WTC11 (cell line): ENCODE measurements around the gene TRABD.

Source experiments
- CREM ChIP-seq: sonication (generic); formaldehyde crosslinking; IDR thresholded peaks from 2 replicates; pipeline ENCODE4 v1.8.1; 2022; ENCODE audit warnings: mild to moderate bottlenecking, missing genetic modification reagents, moderate library complexity
- CTCF ChIP-seq: fragments of 200-600 bp; IDR thresholded peaks from 2 replicates; pipeline ENCODE4 v1.8.0; 2022; ENCODE audit warnings: antibody characterized with exemption
- JUN ChIP-seq: sonication (generic); formaldehyde crosslinking; IDR thresholded peaks from 2 replicates; pipeline ENCODE4 v1.8.0; 2023; ENCODE audit warnings: mild to moderate bottlenecking, missing genetic modification reagents
- USF1 ChIP-seq: sonication (generic); formaldehyde crosslinking; IDR thresholded peaks from 2 replicates; pipeline ENCODE4 v1.8.0; 2022; ENCODE audit warnings: mild to moderate bottlenecking, missing genetic modification reagents
- ZBTB21 ChIP-seq: sonication (generic); formaldehyde crosslinking; IDR thresholded peaks from 2 replicates; pipeline ENCODE4 v1.8.1; 2023; ENCODE audit warnings: mild to moderate bottlenecking, missing genetic modification reagents, borderline replicate concordance
- TF ChIP-seq, protein P1 (sequence below): sonication (generic); formaldehyde crosslinking; conservative IDR thresholded peaks from 2 replicates; pipeline ENCODE4 v1.8.1; 2022; ENCODE audit warnings: mild to moderate bottlenecking, missing genetic modification reagents
- TF ChIP-seq, protein P2 (sequence below): sonication (generic); formaldehyde crosslinking; IDR thresholded peaks from 2 replicates; pipeline ENCODE4 v1.8.1; 2022; ENCODE audit warnings: missing genetic modification reagents, borderline replicate concordance

DNA sequence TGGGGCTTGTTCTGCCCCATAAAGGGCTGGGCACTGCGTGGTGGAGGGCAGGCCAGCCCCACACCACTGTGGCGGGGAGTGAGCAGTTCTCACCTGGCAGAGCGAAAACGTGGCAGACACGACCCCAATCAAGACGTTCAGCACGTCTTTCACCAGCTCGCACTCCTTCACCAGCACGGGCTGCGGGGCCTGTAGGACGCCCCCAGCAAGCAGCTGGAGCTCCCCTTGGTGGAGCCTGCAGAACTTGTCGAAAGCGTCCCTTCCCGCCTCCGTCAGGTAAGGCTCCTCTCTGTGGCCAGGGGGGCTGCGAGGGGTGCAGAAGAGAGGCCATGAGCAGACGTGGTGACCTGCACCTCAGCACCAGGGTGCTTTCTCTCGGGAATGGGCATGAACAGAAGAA, 47.5 kb downstream of the TRABD start:
- TF ChIP-seq JUN (CRISPR knock-in tag) (no peak), ZBTB21 (no peak), CTCF (no peak), CREM (CRISPR knock-in tag) (no peak), USF1 (CRISPR knock-in tag) (no peak)
- TF ChIP-seq, protein P1, sequence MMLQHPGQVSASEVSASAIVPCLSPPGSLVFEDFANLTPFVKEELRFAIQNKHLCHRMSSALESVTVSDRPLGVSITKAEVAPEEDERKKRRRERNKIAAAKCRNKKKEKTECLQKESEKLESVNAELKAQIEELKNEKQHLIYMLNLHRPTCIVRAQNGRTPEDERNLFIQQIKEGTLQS (CRISPR knock-in tag) = no peak
- TF ChIP-seq, protein P2, sequence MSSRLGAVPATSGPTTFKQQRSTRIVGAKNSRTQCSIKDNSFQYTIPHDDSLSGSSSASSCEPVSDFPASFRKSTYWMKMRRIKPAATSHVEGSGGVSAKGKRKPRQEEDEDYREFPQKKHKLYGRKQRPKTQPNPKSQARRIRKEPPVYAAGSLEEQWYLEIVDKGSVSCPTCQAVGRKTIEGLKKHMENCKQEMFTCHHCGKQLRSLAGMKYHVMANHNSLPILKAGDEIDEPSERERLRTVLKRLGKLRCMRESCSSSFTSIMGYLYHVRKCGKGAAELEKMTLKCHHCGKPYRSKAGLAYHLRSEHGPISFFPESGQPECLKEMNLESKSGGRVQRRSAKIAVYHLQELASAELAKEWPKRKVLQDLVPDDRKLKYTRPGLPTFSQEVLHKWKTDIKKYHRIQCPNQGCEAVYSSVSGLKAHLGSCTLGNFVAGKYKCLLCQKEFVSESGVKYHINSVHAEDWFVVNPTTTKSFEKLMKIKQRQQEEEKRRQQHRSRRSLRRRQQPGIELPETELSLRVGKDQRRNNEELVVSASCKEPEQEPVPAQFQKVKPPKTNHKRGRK (CRISPR knock-in tag) = no peak
